ENCODE data around the gene AGA.

DNA sequence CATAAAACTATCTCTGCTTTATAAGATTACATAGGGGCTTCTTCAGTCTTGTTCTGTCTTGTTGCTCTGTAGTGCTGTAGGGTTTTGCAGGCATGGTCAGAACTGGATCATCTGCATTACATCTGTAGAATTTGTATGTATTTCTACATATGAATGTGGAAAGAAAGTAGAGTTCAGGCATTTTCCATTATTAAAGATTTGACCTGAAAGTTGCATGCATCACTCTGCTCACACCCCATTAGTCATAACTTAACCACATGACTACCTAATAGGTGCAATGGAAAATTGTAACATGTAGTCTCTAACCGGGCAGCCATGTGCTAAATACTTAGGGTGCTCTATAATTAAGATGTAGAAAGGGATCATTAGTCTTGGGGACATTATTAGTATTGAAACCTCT, 45.7 kb upstream of the AGA start:
- TF ChIP-seq, protein P1, sequence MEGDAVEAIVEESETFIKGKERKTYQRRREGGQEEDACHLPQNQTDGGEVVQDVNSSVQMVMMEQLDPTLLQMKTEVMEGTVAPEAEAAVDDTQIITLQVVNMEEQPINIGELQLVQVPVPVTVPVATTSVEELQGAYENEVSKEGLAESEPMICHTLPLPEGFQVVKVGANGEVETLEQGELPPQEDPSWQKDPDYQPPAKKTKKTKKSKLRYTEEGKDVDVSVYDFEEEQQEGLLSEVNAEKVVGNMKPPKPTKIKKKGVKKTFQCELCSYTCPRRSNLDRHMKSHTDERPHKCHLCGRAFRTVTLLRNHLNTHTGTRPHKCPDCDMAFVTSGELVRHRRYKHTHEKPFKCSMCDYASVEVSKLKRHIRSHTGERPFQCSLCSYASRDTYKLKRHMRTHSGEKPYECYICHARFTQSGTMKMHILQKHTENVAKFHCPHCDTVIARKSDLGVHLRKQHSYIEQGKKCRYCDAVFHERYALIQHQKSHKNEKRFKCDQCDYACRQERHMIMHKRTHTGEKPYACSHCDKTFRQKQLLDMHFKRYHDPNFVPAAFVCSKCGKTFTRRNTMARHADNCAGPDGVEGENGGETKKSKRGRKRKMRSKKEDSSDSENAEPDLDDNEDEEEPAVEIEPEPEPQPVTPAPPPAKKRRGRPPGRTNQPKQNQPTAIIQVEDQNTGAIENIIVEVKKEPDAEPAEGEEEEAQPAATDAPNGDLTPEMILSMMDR (IDR thresholded peaks at IDR 0.05) = no peak
- TF ChIP-seq POLR2AphosphoS5 (IDR thresholded peaks at IDR 0.05) = no peak
